CD4-positive, alpha-beta T cell (primary cell): ENCODE results near the gene DPP9. TPM values are rescaled to one million over a fixed set of nuclear protein-coding genes. Genes with fewer than 3 reads are reported as not detected.
A peak's percentile ranks its signal among the peaks of the same experiment; 100 is the strongest.
"Not testable (repeated sequence)": the region's sequence is repeated elsewhere in the genome, so short reads cannot be mapped to it uniquely, and the experiment has no call there.

Experiments used
- ATAC-seq: fragments of 200-7000 bp; cut with Tn5 transposase; one replicate; pipeline ENCODE4 v1.10.0; 2022; ENCODE audit warnings: mild to moderate bottlenecking; ENCODE audit not compliant: poor library complexity
- CTCF ChIA-PET: fragments of 350-600 bp; sonication (Branson Sonifier 250); formaldehyde crosslinking; loops from one replicate; lab custom pipeline; 2021; ENCODE audit warnings: antibody characterized with exemption, inconsistent platforms; lab: Charles Lee
- POLR2A ChIA-PET: fragments of 350-600 bp; sonication (Branson Sonifier 250); formaldehyde crosslinking; loops from one replicate; lab custom pipeline; 2021; ENCODE audit warnings: antibody characterized with exemption, inconsistent platforms; lab: Charles Lee
- DNase-seq, 14 experiments: peaks; one replicate each; pipeline ENCODE4 v3.0.0-alpha.2; 2013 to 2020; ENCODE audit warnings: mixed read lengths in 2 of 14
- H3K27ac ChIP-seq, 2 donors: one replicate each; pipeline versions ENCODE4 v1.5.1 to v1.7.0; 2013; ENCODE audit warnings: low read length in 2 of 2, low read depth in 1 of 2, mild to moderate bottlenecking in 1 of 2
- H3K27me3 ChIP-seq, 2 experiments: 1 replicate in 1 of 2; 2 replicates in 1 of 2; pipeline versions ENCODE4 v1.6.1 to v1.7.0; 2013; ENCODE audit warnings: low read length in 2 of 2, control low read depth in 1 of 2, mild to moderate bottlenecking in 1 of 2, moderate library complexity in 1 of 2; ENCODE audit not compliant: insufficient read depth in 2 of 2, control insufficient read depth in 1 of 2
- H3K36me3 ChIP-seq: one replicate; pipeline ENCODE4 v1.6.1; 2013; ENCODE audit warnings: low read length, control low read depth; ENCODE audit not compliant: insufficient read depth
- H3K4me1 ChIP-seq: one replicate; pipeline ENCODE4 v1.6.1; 2013; ENCODE audit warnings: low read length, control low read depth; ENCODE audit not compliant: insufficient read depth
- H3K4me3 ChIP-seq: one replicate; pipeline ENCODE4 v1.5.1; 2013; ENCODE audit warnings: mild to moderate bottlenecking, low read length, moderate library complexity
- H3K9me3 ChIP-seq, 2 experiments: 1 replicate in 1 of 2; 2 replicates in 1 of 2; pipeline versions ENCODE4 v1.6.1 to v1.7.0; 2013; ENCODE audit warnings: low read length in 2 of 2, mild to moderate bottlenecking in 2 of 2, control low read depth in 1 of 2, moderate library complexity in 1 of 2; ENCODE audit not compliant: control insufficient read depth in 1 of 2, insufficient read depth in 1 of 2
- H3K27ac Mint-ChIP-seq: one replicate; pipeline ENCODE4 v1.8.0; 2020; ENCODE audit warnings: mixed read lengths
- H3K27me3 Mint-ChIP-seq: one replicate; pipeline ENCODE4 v1.8.0; 2021; ENCODE audit warnings: mixed read lengths
- H3K36me3 Mint-ChIP-seq: one replicate; pipeline ENCODE4 v1.8.0; 2021; ENCODE audit warnings: low read depth, mixed read lengths
- H3K4me1 Mint-ChIP-seq: one replicate; pipeline ENCODE4 v1.8.0; 2021; ENCODE audit warnings: low read depth, mixed read lengths
- H3K4me3 Mint-ChIP-seq: one replicate; pipeline ENCODE4 v1.8.0; 2020; ENCODE audit warnings: mild to moderate bottlenecking, mixed read lengths
- H3K9me3 Mint-ChIP-seq: one replicate; pipeline ENCODE4 v1.8.0; 2020; ENCODE audit warnings: mixed read lengths
- CTCF ChIP-seq: fragments of 200-600 bp; IDR thresholded peaks from one replicate; pipeline ENCODE4 v1.8.0; 2022; ENCODE audit warnings: antibody characterized with exemption, mild to moderate bottlenecking
- intact Hi-C, 2 experiments: fragments of 100-400 bp; cut with DNase I in 1 of 2; cut with micrococcal nuclease in 1 of 2; formaldehyde crosslinking; loops; one replicate each; pipeline versions ENCODE4 v1.15.1 to v1.9.0; 2023 to 2025; cut with DNase I, micrococcal nuclease
- total RNA-seq, 174 experiments: library from RNA in 2 of 174; stranded (reverse) in 2 of 174; gene quantifications; one replicate each; pipeline ENCODE4 v1.2.3 and lab custom pipeline; 2021 to 2026

DPP9 gene
- total RNA-seq, 2 experiments from 2014 or later, result 67.9 to 72.8 TPM

GRCh38 chr19:4717966-4718701 lies 5.5 kb downstream of the DPP9 start:
- Histone ChIP-seq H3K27me3 (no peaks in the 10 kb centered on the region), H3K9me3 (no peaks in the 10 kb centered on the region), H3K36me3 (peaks cover 65% of the 10 kb centered on the region), H3K4me3 (no peak overlapping the region), H3K27ac (no peak overlapping the region), H3K4me1 (peaks cover 20% of the 10 kb centered on the region)
- ChIA-PET POLR2A (interaction anchor here (0.5 kb wide), 1 partner anchor 232 kb away, joined by 3 read pairs; no protein-coding TSS in a partner anchor), CTCF (interaction anchor here (1.2 kb wide), 1 partner anchor 73 kb away, joined by 4 read pairs; the partner anchor contains the start of gene FEM1A)
- H3K4me3 Mint-ChIP-seq, result no peak overlapping the region
- no peak overlapping the region for H3K27ac Mint-ChIP-seq
- H3K4me1 Mint-ChIP-seq, result peaks cover 10% of the 10 kb centered on the region
- H3K9me3 Mint-ChIP-seq, result no peaks in the 10 kb centered on the region
- ATAC-seq (no peak), DNase-seq (peak in 1 of 14 experiments; percentile 18)
- no peaks in the 10 kb centered on the region for H3K27me3 Mint-ChIP-seq
- peaks cover 59% of the 10 kb centered on the region for H3K36me3 Mint-ChIP-seq
- no peak for TF ChIP-seq CTCF
- intact Hi-C loops, result no loop called here

GRCh38 chr19:4717191-4717965 lies 6.3 kb downstream of the DPP9 start:
- no peak for TF ChIP-seq CTCF
- intact Hi-C loops, result no loop called here
- H3K36me3 ChIP-seq, result peaks cover 73% of the 10 kb centered on the region
- CTCF ChIA-PET, result interaction anchor here (1.2 kb wide), 1 partner anchor 74 kb away, joined by 4 read pairs; the partner anchor contains the start of gene FEM1A
- H3K9me3 ChIP-seq, result no peaks in the 10 kb centered on the region
- Mint-ChIP-seq H3K27ac (no peak overlapping the region), H3K4me3 (no peak overlapping the region), H3K4me1 (peaks cover 6% of the 10 kb centered on the region), H3K27me3 (no peaks in the 10 kb centered on the region), H3K36me3 (peaks cover 61% of the 10 kb centered on the region), H3K9me3 (no peaks in the 10 kb centered on the region)
- POLR2A ChIA-PET, result no interaction called here
- no peak overlapping the region for H3K4me3 ChIP-seq
- DNase-seq, result peak in 1 of 14 experiments; percentile 17
- no peak for ATAC-seq
- no peaks in the 10 kb centered on the region for H3K27me3 ChIP-seq
- peaks cover 12% of the 10 kb centered on the region for H3K4me1 ChIP-seq
- no peak overlapping the region for H3K27ac ChIP-seq

- Histone ChIP-seq H3K27ac (no peak overlapping the region), H3K36me3 (peaks cover 77% of the 10 kb centered on the region), H3K27me3 (no peaks in the 10 kb centered on the region), H3K4me3 (no peak overlapping the region), H3K9me3 (no peaks in the 10 kb centered on the region), H3K4me1 (no peaks in the 10 kb centered on the region)
- ChIA-PET CTCF (no interaction called here), POLR2A (no interaction called here)
- Mint-ChIP-seq H3K36me3 (peaks cover 71% of the 10 kb centered on the region), H3K4me3 (no peak overlapping the region), H3K27ac (no peak overlapping the region), H3K4me1 (peaks cover 6% of the 10 kb centered on the region), H3K9me3 (no peaks in the 10 kb centered on the region), H3K27me3 (no peaks in the 10 kb centered on the region)
- ATAC-seq, result no peak
- intact Hi-C loops, result no loop called here
- peak in 1 of 14 experiments; percentile 25 for DNase-seq
- TF ChIP-seq CTCF, result no peak
These were observed 8.0 kb downstream of the DPP9 start for GRCh38 chr19:4715529-4716221.

- H3K27me3 Mint-ChIP-seq, H3K9me3 Mint-ChIP-seq, H3K27ac Mint-ChIP-seq, H3K9me3 ChIP-seq, H3K4me1 ChIP-seq, H3K27me3 ChIP-seq, H3K27ac ChIP-seq, intact Hi-C loops, CTCF ChIA-PET, H3K4me1 Mint-ChIP-seq, DNase-seq, ATAC-seq, H3K4me3 Mint-ChIP-seq, H3K4me3 ChIP-seq, POLR2A ChIA-PET: not testable (repeated sequence)
- H3K36me3 Mint-ChIP-seq, result peaks cover 68% of the 10 kb centered on the region
- H3K36me3 ChIP-seq, result peaks cover 77% of the 10 kb centered on the region
These were observed 8.5 kb downstream of the DPP9 start for GRCh38 chr19:4715178-4715528.
